Measurements from ENCODE around the gene SLC39A1.

DNA sequence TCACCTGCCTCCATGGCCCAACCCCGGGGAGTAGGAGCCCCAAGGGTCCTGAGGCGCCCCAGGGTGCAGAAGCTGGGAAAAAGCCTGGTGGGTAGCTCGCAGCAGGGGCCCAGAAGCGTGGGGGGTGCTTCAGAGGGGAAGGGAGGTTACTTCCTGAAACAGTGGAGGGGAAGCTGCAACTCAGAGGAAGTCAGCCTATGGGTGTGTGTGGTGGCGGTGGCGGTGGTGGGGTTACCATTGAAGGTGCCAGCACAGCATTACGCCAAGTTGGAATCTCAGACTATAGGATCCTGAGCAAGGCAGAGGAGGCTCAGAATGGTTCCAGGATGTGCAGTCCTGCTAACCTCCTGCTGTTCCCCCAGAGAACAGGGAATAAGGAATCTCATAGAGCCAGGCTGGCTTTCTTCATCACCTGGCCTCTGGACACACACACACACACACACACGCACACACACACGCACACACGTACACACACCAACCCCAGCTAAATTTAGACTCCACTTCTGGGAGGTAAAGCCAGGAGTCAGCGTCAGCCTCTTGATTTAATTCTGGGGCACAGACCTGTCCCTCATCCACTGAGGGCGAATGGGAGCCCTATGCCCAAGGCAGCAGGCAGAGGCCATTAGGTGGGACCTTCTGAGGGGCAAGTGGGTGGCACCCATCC lies 18.1 kb downstream of the SLC39A1 start:
- peak; percentile 75 for TF ChIP-seq POLR2AphosphoS5 (IDR thresholded peaks at IDR 0.05; ENCODE audit: low read depth)
- TF ChIP-seq, protein P1, sequence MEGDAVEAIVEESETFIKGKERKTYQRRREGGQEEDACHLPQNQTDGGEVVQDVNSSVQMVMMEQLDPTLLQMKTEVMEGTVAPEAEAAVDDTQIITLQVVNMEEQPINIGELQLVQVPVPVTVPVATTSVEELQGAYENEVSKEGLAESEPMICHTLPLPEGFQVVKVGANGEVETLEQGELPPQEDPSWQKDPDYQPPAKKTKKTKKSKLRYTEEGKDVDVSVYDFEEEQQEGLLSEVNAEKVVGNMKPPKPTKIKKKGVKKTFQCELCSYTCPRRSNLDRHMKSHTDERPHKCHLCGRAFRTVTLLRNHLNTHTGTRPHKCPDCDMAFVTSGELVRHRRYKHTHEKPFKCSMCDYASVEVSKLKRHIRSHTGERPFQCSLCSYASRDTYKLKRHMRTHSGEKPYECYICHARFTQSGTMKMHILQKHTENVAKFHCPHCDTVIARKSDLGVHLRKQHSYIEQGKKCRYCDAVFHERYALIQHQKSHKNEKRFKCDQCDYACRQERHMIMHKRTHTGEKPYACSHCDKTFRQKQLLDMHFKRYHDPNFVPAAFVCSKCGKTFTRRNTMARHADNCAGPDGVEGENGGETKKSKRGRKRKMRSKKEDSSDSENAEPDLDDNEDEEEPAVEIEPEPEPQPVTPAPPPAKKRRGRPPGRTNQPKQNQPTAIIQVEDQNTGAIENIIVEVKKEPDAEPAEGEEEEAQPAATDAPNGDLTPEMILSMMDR (IDR thresholded peaks at IDR 0.05; ENCODE audit: insufficient read depth, low read length), result no peak
- peak; percentile 40 for TF ChIP-seq GABPA (IDR thresholded peaks at IDR 0.05; ENCODE audit: low read depth)
- TF ChIP-seq, protein P2, sequence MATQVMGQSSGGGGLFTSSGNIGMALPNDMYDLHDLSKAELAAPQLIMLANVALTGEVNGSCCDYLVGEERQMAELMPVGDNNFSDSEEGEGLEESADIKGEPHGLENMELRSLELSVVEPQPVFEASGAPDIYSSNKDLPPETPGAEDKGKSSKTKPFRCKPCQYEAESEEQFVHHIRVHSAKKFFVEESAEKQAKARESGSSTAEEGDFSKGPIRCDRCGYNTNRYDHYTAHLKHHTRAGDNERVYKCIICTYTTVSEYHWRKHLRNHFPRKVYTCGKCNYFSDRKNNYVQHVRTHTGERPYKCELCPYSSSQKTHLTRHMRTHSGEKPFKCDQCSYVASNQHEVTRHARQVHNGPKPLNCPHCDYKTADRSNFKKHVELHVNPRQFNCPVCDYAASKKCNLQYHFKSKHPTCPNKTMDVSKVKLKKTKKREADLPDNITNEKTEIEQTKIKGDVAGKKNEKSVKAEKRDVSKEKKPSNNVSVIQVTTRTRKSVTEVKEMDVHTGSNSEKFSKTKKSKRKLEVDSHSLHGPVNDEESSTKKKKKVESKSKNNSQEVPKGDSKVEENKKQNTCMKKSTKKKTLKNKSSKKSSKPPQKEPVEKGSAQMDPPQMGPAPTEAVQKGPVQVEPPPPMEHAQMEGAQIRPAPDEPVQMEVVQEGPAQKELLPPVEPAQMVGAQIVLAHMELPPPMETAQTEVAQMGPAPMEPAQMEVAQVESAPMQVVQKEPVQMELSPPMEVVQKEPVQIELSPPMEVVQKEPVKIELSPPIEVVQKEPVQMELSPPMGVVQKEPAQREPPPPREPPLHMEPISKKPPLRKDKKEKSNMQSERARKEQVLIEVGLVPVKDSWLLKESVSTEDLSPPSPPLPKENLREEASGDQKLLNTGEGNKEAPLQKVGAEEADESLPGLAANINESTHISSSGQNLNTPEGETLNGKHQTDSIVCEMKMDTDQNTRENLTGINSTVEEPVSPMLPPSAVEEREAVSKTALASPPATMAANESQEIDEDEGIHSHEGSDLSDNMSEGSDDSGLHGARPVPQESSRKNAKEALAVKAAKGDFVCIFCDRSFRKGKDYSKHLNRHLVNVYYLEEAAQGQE (IDR thresholded peaks at IDR 0.05; ENCODE audit: insufficient replicate concordance, low read depth), result no peak

Measured in HL-60 (cell line).